ENCODE results near the gene PICALM. TPM values are rescaled to one million over a fixed set of nuclear protein-coding genes. Genes with fewer than 3 reads are reported as not detected.

Gene PICALM
- total and polyA plus RNA-seq, 10 of the 15 experiments (the other 5 are each of a cell fraction or from before 2014, with no cell fraction given), result 4.3 to 150 (median 41.8) TPM

DNA sequence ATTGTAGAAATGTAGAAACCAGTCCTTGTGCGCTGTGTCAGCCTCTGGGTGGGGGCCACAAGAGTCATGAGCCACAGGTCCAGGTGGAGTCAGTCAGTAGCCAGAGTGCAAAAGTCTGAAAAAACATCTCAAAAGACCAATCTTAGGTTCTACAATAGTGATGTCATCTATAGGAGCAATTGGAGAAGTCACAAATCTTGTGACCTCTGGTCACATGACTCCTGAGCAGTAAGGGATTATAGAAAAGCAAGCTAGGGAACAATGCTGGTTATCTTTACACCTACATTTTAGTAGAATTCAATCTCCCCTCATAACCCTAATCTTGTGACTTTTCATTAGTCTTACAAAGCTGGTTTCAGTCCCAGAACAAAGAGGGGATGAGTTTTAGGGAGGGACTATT, 131.0 kb downstream of the PICALM start:
- ChIA-PET CTCF (no interaction called here), RAD21 (ENCODE audit: unreplicated experiment) (no interaction called here), POLR2A (no interaction called here), SMC1A (ENCODE audit: uncharacterized antibody, unreplicated experiment) (no interaction called here)
- 87% methylated on average over 1 of the region's 1 CpG for WGBS (ENCODE audit: insufficient coverage, insufficient replicate concordance, low lambda C conversion rate, missing lambda C conversion rate)
- in situ Hi-C loops (cut with MboI), result no loop called here
- no peaks in the 10 kb centered on the region for H3K27me3 ChIP-seq (replicated peaks in 1 of 2; ENCODE audit: control insufficient read depth in 2 of 2, insufficient read depth in 2 of 2, low read length in 1 of 2)
- H3K4me3 ChIP-seq, result no peak overlapping the region
- no peak for DNase-seq (ENCODE audit: low read depth, low spot score)
- intact Hi-C loops (cut with micrococcal nuclease; ENCODE audit: unreplicated experiment), result no loop called here
- no peaks in the 10 kb centered on the region for H3K79me2 ChIP-seq (ENCODE audit: control insufficient read depth, insufficient read depth, low read length)
- no peaks in the 10 kb centered on the region for H4K20me1 ChIP-seq (ENCODE audit: control insufficient read depth, insufficient read depth)
- no peak overlapping the region for H3K4me2 ChIP-seq (ENCODE audit: control insufficient read depth, insufficient read depth)
- H3K9me3 ChIP-seq (replicated peaks; ENCODE audit: control insufficient read depth, insufficient read depth, low read length), result no peaks in the 10 kb centered on the region; the same call in 2 of the 3 replicates
- ATAC-seq, result no peak
- no peak overlapping the region for H3K9ac ChIP-seq (ENCODE audit: control insufficient read depth, insufficient read depth, low read length)
- no peak for FAIRE-seq
- no peaks in the 10 kb centered on the region for H3K36me3 ChIP-seq (ENCODE audit: control insufficient read depth in 2 of 2, insufficient read depth in 2 of 2, low read length in 1 of 2)
- BruUV-seq (replicated peaks), result no TSS peak
- no peak overlapping the region for H3K27ac ChIP-seq (ENCODE audit: control insufficient read depth, insufficient read depth)
- H3K4me1 ChIP-seq (ENCODE audit: control insufficient read depth, insufficient read depth, low read length), result no peaks in the 10 kb centered on the region
- TF ChIP-seq RB1 (IDR thresholded peaks at IDR 0.05; ENCODE audit: borderline replicate concordance), result no peak
- TF ChIP-seq USF2 (IDR thresholded peaks at IDR 0.05; ENCODE audit: borderline replicate concordance, low read depth, low read length), result no peak
- no peak for TF ChIP-seq IRF4 (IDR thresholded peaks at IDR 0.05; ENCODE audit: low read depth, low read length)
- TF ChIP-seq BCL3 (IDR thresholded peaks at IDR 0.05; ENCODE audit: borderline replicate concordance, insufficient read depth, low read depth, low read length, poor library complexity, severe bottlenecking), result no peak
- TF ChIP-seq ZBED1 (IDR thresholded peaks at IDR 0.05; ENCODE audit: borderline replicate concordance), result no peak
- no peak for TF ChIP-seq BCL11A (IDR thresholded peaks at IDR 0.05; ENCODE audit: low read depth, low read length)
- TF ChIP-seq BCLAF1 (IDR thresholded peaks at IDR 0.05), result no peak
- no peak for TF ChIP-seq SMAD5 (IDR thresholded peaks at IDR 0.05; ENCODE audit: low read depth)
- TF ChIP-seq SIN3A (IDR thresholded peaks at IDR 0.05; ENCODE audit: low read depth, low read length), result no peak
- no peak for TF ChIP-seq NKRF (conservative IDR thresholded peaks at IDR 0.05)
- TF ChIP-seq TBL1XR1 (IDR thresholded peaks at IDR 0.05; ENCODE audit: low read depth, low read length), result no peak
- no peak for TF ChIP-seq NR2C2 (IDR thresholded peaks at IDR 0.05; ENCODE audit: borderline replicate concordance, control insufficient read depth, insufficient read length, low read depth)
- no peak for TF ChIP-seq FOXM1 (IDR thresholded peaks at IDR 0.05; ENCODE audit: low read depth, low read length)
- no peak overlapping the region for H2AFZ ChIP-seq (ENCODE audit: control insufficient read depth, low read depth, low read length)

Data from GM12878 (cell line).